A549 (cell line): ENCODE data around the gene IL18RAP.

Experiments used
- MAFK ChIP-seq: fragments of 450-650 bp; IDR thresholded peaks from 2 replicates; pipeline ENCODE4 v1.6.1; 2014; ENCODE audit not compliant: partially characterized antibody
- PBX3 ChIP-seq: IDR thresholded peaks from 2 replicates; pipeline ENCODE4 v1.6.1; 2012
- REST ChIP-seq: fragments of 200-600 bp; sonication (generic); IDR thresholded peaks from 2 replicates; pipeline ENCODE4 v1.6.1; 2016; ENCODE audit warnings: antibody characterized with exemption, mild to moderate bottlenecking, moderate library complexity

- TF ChIP-seq MAFK = no peak
- TF ChIP-seq REST = no peak
- no peak for TF ChIP-seq PBX3
Observed at GRCh38 chr2:102451968-102452367, 29.0 kb downstream of the IL18RAP start.
